ENCODE data around the gene TOP3B.

Gene TOP3B

DNA sequence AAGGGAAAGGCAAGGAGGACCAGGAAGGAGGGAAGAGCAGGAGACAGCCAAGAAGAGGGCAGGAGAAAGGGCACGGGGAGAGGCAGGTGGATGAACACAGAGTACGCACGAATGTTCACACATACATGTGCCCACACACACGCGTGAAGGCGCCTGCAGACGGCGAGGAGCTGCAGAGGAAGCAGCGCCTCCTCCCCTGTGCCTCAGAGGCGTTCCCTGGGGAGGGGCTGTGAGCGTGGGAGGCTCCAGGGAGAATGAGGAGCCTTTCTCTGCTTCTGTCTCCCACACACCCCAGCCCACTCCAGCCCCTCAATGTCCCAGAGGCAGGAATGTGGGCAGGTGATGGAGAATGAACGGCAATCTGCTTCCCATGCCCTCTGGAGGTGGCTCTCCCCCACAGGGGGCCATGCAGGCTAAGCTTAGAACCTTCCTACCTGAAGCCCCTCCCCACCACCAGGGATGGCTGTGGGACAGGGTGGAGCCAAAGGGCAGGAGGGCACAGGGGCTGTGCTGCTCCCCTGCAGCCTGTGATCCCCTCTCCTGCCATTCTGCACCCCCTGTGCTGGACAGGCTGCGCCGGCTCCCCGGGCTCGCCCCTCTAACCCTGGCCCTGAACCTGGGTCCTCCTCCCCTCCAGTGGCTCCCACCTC, 55.3 kb downstream of the TOP3B start:
- Mint-ChIP-seq H3K36me3 (ENCODE audit: low read depth) (no peaks in the 10 kb centered on the region), H3K4me1 (no peaks in the 10 kb centered on the region), H3K27me3 (no peaks in the 10 kb centered on the region), H3K4me3 (no peak overlapping the region), H3K9me3 (no peaks in the 10 kb centered on the region), H3K27ac (no peak overlapping the region)
- DNase-seq (no peak), ATAC-seq (no peak)

- no peak overlapping the region for H3K4me3 Mint-ChIP-seq
- H3K27me3 Mint-ChIP-seq, result no peaks in the 10 kb centered on the region
- no peaks in the 10 kb centered on the region for H3K36me3 Mint-ChIP-seq (ENCODE audit: low read depth)
- ATAC-seq (peak; percentile 12), DNase-seq (no peak)
- no peak overlapping the region for H3K27ac Mint-ChIP-seq
- H3K9me3 Mint-ChIP-seq, result no peaks in the 10 kb centered on the region
- no peaks in the 10 kb centered on the region for H3K4me1 Mint-ChIP-seq
These were observed 55.9 kb downstream of the TOP3B start for GRCh38 chr22:21926728-21927127.

GRCh38 chr22:21923163-21923561, 59.4 kb downstream of the TOP3B start:
- Mint-ChIP-seq H3K4me1 (no peaks in the 10 kb centered on the region), H3K4me3 (no peak overlapping the region), H3K27me3 (no peaks in the 10 kb centered on the region), H3K9me3 (no peaks in the 10 kb centered on the region), H3K36me3 (ENCODE audit: low read depth) (no peaks in the 10 kb centered on the region), H3K27ac (no peak overlapping the region)
- no peak for DNase-seq
- no peak for ATAC-seq

DNA sequence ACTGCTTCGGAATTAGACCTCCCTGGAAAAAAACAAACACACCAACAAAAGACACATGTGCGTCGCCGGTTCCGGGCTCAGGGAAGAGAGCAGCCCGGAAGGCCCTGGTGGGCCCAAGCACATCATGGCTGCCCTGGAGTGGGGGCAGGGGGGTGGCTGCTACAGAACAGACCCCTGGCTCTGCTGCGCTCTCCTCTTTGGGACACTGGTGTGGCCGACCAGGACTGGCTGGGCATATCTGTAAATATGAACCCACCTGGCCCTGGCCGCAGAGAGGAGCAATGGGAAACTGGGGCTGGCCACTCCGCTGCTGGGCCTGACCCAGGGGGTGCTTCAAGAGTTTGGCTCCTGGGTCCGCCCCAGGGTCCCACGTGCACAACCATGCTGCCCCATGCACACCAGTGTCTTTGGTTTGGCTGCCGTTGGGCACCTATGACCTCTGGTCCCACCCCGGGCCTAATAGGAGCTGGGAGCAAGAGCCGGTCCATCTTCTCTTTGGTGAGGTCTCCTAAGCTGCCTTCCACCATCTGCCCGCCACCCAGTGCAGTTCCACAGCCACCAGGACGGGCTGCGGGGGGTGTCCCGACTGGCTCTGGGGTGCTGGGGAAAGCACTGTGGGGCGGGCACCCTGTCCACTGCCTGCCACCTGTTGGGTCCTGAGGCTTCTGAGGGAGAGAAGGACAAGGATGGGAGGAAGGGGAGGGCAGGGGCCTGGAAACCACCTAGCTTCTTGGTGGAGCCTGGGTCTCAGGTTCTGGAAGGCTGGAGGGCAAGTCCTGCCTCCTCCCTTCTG, 60.0 kb downstream of the TOP3B start:
- H3K36me3 Mint-ChIP-seq (ENCODE audit: low read depth), result no peaks in the 10 kb centered on the region
- H3K27me3 Mint-ChIP-seq, result no peaks in the 10 kb centered on the region
- DNase-seq, result no peak
- no peak overlapping the region for H3K4me3 Mint-ChIP-seq
- no peak overlapping the region for H3K27ac Mint-ChIP-seq
- no peaks in the 10 kb centered on the region for H3K4me1 Mint-ChIP-seq
- no peak for ATAC-seq
- no peaks in the 10 kb centered on the region for H3K9me3 Mint-ChIP-seq

DNA sequence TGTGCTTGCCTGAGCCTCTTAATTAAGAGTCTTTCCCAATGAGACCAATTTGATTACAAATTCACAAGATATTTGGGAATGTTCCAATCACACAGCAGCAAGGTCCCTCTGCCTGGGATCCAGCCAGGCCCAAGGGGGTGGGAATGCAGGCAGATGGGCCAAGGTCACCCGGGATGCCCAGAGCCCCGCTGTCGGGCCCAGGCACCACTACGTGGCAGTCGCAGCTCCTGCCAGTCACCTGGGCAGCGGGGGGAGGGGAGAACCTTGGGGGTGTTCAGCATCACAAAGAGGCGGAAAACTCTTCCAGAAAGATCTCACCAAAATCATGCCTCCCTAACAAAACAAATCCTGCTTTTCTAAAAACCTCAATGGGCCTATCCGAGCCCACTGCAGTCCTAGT, 60.9 kb downstream of the TOP3B start:
- Mint-ChIP-seq H3K4me3 (no peak overlapping the region), H3K27me3 (no peaks in the 10 kb centered on the region)

GRCh38 chr22:21921184-21921721, 61.3 kb downstream of the TOP3B start:
- Mint-ChIP-seq H3K27me3 (no peaks in the 10 kb centered on the region), H3K9me3 (no peaks in the 10 kb centered on the region), H3K27ac (no peak overlapping the region), H3K36me3 (ENCODE audit: low read depth) (no peaks in the 10 kb centered on the region), H3K4me3 (no peak overlapping the region), H3K4me1 (no peaks in the 10 kb centered on the region)
- ATAC-seq (no peak), DNase-seq (no peak)

More for the DNA sequence above, 60.9 kb downstream of the TOP3B start:
- Mint-ChIP-seq H3K36me3 (ENCODE audit: low read depth) (no peaks in the 10 kb centered on the region), H3K9me3 (no peaks in the 10 kb centered on the region), H3K27ac (no peak overlapping the region), H3K4me1 (no peaks in the 10 kb centered on the region)
- DNase-seq, result no peak
- ATAC-seq, result no peak

DNA sequence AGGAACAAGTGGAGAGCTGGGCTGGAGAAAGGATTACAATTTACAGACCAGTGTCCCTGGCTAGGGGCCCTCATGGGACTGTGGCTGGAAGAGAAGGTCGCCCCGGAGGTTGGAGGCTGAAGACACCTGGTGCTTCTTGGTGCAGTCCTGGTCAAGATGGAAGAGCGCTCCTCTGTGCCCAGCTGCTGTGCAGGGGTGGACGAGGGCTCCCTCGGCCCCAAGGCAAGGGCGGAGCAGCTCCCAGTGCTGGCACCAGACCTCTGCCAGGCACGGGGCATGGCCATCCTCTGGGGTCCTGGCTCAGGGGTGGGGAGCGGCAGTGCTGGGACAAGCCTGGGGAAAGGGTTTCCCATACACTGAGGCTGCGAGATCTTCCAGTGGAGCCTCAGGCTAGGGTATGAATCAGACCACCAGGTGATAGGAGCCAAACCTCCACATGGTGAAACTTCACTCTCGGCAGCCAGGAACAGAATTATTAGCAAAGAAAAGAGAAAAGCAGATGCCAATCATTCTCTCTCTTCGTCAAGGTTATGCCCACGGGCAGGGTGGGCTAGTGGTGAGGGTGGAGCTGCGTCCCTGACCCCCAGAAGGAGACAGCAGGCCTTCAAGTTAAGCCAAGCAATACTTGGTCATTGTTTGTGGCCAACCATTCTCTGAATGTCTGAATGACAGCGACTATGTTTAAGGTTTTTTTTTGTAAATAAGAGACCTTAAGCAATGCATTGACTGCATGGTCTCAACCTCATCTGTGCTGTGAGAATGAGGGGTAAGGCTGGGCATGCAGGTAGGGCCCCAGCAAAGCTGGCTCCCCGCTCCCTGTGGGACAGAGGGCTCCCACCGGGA, 62.0 kb downstream of the TOP3B start:
- H3K36me3 Mint-ChIP-seq (ENCODE audit: low read depth), result no peaks in the 10 kb centered on the region
- no peak overlapping the region for H3K27ac Mint-ChIP-seq
- no peaks in the 10 kb centered on the region for H3K27me3 Mint-ChIP-seq
- H3K4me1 Mint-ChIP-seq, result no peaks in the 10 kb centered on the region
- H3K9me3 Mint-ChIP-seq, result no peaks in the 10 kb centered on the region
- ATAC-seq, result no peak
- DNase-seq, result no peak
- no peak overlapping the region for H3K4me3 Mint-ChIP-seq

DNA sequence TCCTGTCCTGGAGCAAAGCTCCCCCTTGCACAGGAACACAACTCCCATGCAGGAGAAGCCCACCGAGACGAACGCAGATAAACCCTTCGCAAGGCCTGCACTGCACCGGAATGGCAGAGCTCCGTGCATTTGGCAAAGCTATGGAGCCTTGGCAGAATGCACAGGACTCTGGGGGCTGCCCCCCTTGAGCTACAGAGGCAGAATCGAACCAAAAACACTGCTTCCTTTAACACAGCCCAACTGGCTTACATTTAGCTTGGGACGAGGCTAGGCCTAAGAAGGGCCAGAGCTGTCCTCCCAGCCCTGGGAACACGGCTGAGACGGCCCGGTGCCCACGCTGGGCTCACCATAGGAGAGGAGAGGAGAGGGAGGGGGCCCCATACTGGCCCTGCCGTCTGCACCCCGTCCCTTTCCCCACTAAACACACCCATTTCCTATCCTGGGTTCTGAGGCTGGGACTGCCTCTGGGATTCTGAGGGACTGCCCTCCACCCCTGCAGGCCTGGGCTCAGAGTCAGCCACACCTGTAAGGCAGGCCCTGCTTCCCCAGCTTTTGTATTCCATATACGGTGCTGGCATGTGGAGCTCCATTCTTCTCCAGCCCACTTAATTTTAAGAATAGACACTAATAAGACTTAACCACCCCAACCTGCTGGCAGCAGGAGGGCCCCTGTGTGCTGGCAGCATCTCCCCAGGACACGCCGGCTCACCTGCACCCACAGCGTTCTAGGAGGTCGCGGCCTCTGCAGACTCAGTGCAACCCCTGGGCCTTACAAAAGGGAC, 62.9 kb downstream of the TOP3B start:
- H3K27ac Mint-ChIP-seq, result no peak overlapping the region
- H3K9me3 Mint-ChIP-seq, result no peaks in the 10 kb centered on the region
- H3K27me3 Mint-ChIP-seq, result no peaks in the 10 kb centered on the region
- H3K4me3 Mint-ChIP-seq, result no peak overlapping the region
- no peak for DNase-seq
- H3K36me3 Mint-ChIP-seq (ENCODE audit: low read depth), result no peaks in the 10 kb centered on the region
- no peak for ATAC-seq
- H3K4me1 Mint-ChIP-seq, result no peaks in the 10 kb centered on the region

DNA sequence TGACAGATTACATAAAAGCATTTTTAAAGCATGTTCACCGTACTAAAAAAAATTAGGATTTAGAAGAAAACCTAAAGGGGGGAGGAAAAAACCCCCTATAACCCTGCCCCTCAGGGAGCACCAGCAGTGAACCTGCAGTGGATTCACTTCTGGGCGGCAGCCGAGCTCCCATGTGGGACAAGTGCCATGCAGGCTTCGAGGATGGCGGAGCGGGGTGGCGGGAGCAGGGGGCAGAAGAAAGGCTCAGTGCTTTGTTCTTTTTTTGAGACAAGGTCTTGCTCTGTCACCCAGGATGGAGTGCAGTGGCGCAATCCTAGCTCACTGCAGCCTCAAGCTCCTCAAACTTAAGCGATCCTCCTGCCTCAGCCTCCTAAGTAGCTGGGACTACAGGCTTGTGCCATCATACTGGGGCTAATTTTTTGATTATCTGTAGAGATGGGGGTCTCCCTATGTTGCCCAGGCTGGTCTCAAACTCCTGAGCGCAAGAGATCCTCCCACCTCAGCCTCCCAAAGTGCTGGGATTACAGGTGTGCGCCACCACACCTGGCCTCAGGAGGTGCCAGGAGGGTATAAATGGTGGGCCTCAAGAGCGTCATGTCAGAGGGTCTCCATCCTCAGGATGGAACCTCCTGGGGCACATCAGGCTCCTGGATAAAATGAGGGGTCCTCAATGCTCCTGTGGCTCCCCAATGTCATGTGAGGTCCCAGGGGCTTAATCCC, 64.0 kb downstream of the TOP3B start:
- no peaks in the 10 kb centered on the region for H3K9me3 Mint-ChIP-seq
- ATAC-seq (no peak), DNase-seq (no peak)
- H3K27ac Mint-ChIP-seq, result no peak overlapping the region
- no peaks in the 10 kb centered on the region for H3K36me3 Mint-ChIP-seq (ENCODE audit: low read depth)
- no peaks in the 10 kb centered on the region for H3K4me1 Mint-ChIP-seq
- H3K4me3 Mint-ChIP-seq, result no peak overlapping the region
- no peaks in the 10 kb centered on the region for H3K27me3 Mint-ChIP-seq

DNA sequence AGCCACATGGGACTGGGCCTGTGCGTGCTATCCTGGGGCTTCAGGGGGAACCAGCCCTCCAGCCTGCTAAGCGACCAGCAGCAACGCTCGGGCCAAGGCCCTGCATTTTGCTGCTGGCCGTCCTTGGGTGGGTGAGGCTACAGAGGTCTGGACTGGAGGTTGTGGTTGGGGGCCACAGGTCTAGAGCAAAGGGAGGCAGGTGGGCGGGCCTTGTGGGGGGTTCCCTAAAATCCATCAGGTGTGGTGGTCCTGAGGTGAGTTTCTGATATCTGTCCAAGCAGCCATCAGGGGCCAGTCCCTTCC, 64.7 kb downstream of the TOP3B start:
- Mint-ChIP-seq H3K27me3 (no peaks in the 10 kb centered on the region), H3K4me1 (no peaks in the 10 kb centered on the region), H3K36me3 (ENCODE audit: low read depth) (no peaks in the 10 kb centered on the region), H3K9me3 (no peaks in the 10 kb centered on the region), H3K27ac (no peak overlapping the region), H3K4me3 (no peak overlapping the region)
- ATAC-seq (no peak), DNase-seq (no peak)

DNA sequence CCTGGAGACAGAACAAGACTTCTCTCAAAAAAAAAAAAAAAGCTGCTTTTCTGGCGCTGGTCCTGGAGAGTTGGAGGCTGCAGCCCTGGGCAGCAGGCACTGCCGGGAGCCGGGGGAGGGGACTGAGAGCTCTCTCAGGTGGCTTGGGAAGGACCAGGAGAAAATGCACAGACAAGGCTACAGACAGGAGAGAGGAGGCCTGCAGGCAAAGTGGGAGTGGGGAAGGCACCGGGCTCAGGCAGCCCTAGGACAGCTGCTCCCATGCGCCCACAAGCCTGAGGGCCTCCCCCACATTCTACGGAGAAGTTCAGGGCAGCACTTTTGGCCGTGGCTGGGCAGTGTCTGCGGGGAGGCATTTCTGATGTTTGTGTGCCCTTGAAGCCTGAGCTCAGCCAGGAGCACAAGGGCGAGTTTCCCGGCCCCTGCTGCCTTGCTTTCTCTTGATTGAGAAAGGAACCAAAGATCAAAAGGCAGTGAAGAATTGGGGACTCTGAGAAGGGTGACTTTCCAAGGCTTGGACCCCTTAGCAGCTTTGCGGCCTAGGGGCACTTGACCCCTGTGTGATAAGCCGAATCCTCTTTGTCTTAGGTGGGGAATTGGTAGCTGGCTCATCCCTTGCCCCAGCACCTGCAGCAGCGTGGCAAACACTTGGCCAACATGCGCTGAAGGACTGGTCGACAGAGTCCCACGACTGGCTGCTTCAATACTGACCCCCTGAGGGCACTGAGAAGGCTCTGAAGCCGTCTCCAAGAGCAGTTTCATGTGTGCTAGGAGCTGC, 65.2 kb downstream of the TOP3B start:
- Mint-ChIP-seq H3K4me3 (no peak overlapping the region), H3K27me3 (no peaks in the 10 kb centered on the region), H3K36me3 (ENCODE audit: low read depth) (no peaks in the 10 kb centered on the region), H3K4me1 (no peaks in the 10 kb centered on the region), H3K9me3 (no peaks in the 10 kb centered on the region), H3K27ac (no peak overlapping the region)
- peak; percentile 22 for ATAC-seq
- no peak for DNase-seq

- Mint-ChIP-seq H3K36me3 (ENCODE audit: low read depth) (no peaks in the 10 kb centered on the region), H3K27ac (no peak overlapping the region)
These were observed 66.2 kb downstream of the TOP3B start for GRCh38 chr22:21916309-21916918.

More at GRCh38 chr22:21916309-21916918, 66.2 kb downstream of the TOP3B start:
- DNase-seq, result no peak
- no peaks in the 10 kb centered on the region for H3K9me3 Mint-ChIP-seq
- no peaks in the 10 kb centered on the region for H3K27me3 Mint-ChIP-seq
- no peak overlapping the region for H3K4me3 Mint-ChIP-seq
- no peaks in the 10 kb centered on the region for H3K4me1 Mint-ChIP-seq
- ATAC-seq, result no peak

Data from activated naive CD8-positive, alpha-beta T cell treated with anti-CD3 and anti-CD28 coated beads, Interleukin-2, amount 50 U/mL, for 24 hours (primary cell).